SKM-1 (cell line): ENCODE results near the gene THBS1.

Source experiments
- DNase-seq: peaks from one replicate; lab custom pipeline; 2025; ENCODE audit not compliant: unreplicated experiment; lab: John Stamatoyannopoulos, UW

The THBS1 gene

DNA sequence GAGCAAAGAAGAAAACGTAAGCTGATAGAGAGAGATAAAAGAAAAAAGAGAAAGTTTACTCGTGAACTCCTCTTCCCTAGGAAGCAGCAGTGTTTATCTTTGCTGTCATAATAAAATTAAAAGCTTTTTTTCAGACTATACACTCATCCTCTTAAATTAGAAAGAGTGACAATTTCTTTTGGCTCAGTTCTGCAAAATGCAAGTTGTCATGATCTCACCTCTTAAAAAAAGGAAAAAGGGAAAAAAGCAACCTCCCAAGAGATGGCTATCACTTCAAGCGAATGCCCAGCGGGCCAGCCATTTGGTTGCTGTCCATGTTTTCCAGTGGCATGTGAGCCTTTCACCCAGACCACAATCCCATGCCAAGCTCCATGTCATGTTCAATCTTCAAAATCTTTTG lies 7.0 kb upstream of the THBS1 start:
- DNase-seq, result no peak

DNA sequence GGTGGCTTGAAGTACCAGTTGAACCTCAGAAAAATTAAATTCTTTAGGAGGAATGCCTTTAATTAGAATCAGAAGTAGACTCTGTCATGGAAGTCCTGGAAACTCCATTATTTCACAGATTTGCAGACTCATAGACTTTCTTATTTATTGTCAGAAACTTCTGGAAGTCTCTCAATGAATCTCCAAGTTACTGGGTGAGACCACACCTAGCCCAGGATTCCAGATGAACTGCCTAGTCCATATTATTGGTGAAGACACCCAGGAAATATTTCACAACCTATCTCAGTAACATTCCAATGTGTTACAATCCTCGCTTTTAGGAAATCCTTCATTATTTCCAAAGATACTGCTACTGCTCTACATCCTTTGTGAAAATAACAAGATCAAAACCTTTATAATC lies 6.5 kb upstream of the THBS1 start:
- no peak for DNase-seq

DNA sequence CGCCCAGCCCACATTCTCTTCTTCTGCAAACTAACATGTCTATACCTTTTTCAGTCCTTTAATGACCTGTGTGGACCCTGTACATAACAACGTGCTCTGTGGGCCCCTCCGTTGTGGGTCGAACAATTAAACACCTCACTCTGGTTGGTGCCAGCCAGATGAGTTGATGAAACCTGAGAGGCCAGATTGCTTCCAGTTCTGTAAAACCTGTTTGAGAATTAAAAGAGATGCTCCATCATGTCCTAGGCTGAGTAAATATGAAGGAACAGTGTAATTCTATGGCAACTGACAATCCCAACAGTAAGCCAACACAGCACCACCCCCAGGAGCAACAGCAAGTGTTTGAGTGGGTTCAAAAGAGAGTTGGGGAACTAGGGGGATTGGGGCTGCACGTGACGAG lies 5.7 kb upstream of the THBS1 start:
- no peak for DNase-seq

DNA sequence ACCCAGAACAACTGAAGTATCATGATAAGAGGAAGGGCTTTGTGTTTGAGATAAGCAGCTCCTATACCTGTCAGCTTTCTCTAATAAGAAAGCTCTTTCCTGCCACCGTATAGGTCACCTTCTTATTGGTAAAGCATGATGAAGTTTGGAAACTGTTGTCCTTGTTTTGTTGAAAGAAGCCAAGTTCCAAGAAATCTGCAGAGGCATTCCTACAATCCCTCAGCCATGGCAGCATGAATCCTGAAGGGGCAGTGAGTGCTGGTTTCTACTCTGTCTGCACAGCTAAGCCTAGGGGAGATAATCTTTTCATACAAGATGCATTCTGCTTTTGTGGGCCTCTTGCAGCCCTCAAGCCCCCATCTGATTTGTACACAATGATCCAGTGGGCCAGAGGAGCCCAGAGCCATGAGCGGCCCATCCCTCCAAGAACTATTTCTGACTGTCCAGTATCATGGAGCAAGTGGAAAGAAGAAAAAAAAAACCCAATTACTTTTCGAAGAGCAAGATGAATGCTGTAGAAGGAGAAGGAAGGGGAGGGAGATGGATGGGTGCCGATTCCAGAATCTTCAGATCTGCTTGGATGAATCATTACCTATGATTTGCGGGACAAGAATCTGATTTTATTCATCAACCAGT lies 1.9 kb upstream of the THBS1 start:
- DNase-seq, result no peak

DNA sequence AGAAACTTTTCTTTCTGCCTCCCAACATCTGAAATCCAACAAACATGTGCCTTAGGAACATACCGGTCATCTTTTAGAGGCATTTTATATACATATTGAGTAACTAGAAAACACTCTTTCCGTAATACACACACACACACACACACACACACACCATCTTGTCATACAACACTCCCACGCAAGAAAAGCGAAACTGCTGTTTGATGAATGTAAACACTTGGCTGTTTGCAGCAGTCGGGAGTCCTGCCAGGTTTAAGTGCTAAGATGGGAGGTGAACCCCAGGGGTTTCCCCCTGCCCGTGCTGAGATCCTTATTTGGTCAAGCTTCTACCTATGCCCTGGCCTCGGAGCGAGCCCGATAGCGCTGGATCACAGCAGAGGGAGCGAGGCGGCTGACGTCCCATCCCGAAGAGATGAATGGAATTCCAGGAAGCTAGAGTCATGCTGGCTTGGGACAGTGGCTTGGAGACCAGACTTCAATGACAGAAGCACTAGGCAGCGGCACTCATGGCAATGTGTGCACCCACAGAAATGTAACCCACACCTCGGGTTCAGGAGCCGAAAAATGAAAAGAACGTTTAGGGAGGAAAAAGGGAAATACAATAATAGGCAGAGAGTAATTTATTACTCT lies 1.3 kb upstream of the THBS1 start:
- no peak for DNase-seq

DNA sequence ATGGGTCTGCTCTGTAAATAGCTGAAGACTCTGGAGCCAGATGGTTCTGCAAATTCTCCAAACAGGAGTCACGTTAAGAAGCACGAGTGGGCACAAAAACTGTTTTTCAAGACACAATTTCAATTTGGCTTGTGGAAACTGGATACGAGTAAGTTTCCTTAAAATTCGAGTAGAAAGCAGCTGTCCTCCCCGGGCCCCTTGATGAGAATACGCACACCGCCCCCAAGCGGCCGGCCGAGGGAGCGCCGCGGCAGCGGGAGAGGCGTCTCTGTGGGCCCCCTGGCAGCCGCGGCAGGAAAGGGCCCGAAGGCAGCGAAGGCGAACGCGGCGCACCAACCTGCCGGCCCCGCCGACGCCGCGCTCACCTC lies 778 bp upstream of the THBS1 start:
- DNase-seq, result peak; percentile 67

DNA sequence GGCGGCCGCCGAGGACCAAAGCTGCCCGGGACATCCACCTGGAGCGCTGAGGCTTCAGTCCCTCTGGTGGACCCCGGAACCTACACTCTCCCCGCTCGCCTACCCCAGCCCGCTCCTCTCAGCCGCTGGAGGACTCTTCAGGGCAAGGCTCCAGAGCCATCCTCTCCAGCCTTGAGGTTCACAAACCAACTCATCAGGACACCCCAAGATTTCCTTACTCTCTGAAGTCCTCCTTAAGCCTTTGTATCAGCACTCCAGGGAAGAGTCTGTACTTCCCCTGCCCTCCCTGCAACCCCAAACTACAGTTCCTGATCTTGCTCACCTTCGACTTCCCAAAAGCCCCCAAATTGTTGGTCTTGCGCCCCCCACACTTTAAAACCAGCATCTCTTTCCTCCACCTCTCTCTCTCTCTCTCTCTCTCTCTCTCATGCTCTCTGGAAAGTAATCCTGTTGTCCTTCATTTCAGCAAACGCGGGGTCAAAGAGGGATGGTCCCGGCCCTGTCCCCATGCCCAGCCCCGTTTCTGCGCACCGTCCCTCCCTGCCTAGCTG lies 438 bp downstream of the THBS1 start:
- no peak for DNase-seq

DNA sequence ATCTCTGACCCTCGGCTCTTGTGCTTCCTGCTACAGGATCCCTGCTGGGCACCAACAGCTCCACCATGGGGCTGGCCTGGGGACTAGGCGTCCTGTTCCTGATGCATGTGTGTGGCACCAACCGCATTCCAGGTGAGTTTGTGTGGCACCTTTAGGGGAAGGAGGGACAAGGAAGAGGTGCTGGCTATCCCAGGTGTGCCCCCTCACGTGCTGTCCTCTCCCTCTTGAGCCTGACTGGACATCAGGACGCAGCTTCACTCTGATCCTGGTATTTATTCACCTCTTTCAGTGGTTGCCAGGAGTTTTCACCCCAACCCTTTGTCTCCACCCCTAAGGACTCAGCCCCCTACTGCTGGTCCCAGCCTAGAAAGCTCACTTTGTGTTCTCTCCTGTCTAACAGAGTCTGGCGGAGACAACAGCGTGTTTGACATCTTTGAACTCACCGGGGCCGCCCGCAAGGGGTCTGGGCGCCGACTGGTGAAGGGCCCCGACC lies 960 bp downstream of the THBS1 start:
- peak; percentile 5 for DNase-seq

DNA sequence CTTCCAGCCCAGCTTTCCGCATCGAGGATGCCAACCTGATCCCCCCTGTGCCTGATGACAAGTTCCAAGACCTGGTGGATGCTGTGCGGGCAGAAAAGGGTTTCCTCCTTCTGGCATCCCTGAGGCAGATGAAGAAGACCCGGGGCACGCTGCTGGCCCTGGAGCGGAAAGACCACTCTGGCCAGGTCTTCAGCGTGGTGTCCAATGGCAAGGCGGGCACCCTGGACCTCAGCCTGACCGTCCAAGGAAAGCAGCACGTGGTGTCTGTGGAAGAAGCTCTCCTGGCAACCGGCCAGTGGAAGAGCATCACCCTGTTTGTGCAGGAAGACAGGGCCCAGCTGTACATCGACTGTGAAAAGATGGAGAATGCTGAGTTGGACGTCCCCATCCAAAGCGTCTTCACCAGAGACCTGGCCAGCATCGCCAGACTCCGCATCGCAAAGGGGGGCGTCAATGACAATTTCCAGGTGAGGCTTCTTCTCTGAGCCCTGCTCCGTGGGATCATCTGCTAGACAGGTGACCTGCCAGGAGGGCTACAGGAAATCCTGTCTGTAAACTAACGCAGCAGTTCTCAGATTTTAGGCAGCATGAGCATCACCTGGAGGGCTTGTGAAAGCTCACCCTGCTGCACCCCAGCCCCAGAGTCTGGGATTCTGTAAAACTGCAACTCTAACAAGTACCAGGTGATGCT lies 1.6 kb downstream of the THBS1 start:
- DNase-seq, result no peak

DNA sequence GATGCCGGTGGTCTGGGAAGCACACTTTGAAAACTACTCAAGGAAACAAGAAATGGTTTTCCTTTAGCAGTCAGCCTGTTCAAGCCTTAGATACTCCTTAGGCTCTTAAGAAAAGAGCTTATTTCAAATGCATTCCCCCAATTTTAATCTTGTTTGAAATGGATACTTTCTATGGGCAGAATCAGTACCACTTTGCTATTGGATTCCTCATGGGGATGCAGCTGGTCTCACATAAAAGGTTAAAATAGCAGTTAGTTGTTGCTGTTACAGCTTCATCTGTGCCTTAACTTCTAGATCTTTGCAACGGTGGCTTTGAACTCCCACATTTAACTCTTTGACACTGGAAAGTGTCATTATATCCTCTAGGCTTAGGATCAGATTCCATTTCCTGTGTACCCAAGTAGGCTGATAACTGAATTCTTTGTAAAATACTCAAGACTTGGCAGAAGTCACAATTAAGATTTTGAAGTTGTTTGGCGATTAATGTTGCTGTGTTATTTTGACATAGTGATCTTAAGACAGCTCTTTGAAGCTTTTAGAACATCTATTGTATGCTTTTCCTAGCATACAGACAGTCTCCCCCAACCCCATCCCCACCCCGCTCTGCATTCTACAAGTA lies 2.2 kb downstream of the THBS1 start:
- DNase-seq, result no peak

DNA sequence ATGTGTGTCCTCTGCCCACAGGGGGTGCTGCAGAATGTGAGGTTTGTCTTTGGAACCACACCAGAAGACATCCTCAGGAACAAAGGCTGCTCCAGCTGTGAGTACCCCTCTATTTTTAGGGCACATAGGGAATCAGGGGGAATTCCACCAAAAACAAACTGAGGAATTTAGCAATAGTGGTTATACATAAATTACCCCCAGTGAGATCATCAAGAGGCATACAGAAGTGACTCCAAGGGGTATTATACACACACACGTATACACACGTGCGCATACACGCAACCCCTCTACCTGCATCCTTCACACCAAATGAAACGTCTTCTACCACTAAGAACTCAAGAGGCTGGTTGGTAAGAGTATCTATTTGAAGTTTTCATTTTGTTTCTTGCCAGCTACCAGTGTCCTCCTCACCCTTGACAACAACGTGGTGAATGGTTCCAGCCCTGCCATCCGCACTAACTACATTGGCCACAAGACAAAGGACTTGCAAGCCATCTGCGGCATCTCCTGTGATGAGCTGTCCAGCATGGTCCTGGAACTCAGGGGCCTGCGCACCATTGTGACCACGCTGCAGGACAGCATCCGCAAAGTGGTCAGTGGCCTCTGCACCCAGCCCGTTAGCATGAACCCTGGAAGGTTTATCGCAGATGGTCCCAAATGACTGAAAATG lies 2.9 kb downstream of the THBS1 start:
- DNase-seq, result no peak

DNA sequence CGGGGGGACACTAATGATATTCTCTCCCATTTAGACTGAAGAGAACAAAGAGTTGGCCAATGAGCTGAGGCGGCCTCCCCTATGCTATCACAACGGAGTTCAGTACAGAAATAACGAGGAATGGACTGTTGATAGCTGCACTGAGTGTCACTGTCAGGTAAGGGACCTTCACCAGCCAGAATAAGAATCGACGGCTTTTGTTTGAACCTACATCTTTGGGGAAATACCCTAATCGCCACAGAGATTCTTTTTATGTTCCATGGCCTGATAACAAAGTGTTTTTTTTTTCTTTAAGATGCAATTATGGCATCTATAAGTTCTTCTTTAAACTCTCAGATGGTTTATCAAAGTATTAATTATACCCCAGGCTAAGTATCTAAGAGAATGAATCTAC lies 3.4 kb downstream of the THBS1 start:
- no peak for DNase-seq

DNA sequence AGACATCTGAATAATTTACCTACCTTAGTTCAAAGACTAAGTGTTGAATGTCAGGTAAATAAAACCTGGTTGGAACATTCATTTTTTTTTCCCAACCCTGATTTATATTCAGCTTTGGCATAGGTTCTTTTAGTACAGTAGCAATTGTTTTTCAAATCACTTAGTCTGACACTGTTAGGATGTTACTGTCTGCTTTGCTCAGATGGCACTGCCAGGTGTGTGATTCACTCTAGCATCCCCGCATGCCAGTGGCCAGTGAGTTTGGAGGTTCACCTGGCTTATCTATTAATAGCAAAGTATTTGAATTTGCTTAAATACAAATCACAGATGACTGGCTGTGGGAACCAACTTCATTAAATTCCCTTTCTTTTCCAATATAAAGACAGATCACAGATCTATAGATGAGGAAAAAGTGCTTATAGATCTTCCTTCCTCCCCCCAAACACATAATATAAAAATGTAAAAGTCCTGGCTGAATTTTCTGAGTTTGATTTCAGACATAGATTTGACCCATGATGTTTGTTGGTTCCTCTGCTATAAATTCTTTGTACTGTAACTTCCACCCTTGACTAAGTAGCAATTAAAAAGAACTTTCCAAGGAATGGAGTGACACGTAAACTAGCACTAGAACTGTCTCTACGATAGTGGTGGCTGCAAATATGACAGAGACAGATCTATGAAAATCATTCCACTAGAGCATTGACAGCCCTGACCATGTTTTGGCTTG lies 3.9 kb downstream of the THBS1 start:
- no peak for DNase-seq

DNA sequence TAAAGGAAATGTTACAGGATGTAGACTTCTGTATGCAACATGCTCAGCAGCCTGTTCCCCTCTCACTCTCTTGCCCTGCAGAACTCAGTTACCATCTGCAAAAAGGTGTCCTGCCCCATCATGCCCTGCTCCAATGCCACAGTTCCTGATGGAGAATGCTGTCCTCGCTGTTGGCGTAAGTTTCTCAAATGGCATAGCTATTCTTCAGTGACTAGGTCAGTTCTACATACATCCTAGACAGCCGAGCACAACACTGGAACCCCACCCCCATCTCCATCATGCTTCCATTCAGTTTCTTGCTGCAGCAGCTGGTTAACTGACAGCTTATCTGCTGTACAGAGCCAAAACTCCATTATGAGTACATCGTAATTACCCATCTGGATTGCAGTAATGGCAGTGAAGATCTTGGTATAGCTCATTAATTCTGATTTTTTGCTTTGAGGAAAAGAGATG lies 4.5 kb downstream of the THBS1 start:
- DNase-seq, result no peak

DNA sequence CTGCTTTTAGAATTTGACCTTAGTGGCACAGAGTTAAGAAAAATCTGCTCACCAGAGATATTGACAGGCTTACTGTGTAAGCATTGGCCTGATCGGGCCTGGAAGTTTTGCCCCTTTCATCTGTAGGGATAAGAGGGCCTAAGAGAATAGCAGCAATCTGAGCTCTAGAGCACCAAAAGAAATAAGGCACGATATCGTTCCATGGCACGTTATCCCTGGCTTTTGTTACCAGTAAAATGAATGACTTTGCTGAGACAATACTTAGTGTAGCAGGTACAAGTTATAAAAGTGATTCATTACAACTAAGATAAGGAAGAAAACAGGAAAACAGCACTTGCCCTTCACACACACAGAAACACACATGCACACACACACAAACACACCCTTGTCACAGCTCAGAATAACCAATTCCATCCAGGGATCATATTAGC lies 5.0 kb downstream of the THBS1 start:
- no peak for DNase-seq

DNA sequence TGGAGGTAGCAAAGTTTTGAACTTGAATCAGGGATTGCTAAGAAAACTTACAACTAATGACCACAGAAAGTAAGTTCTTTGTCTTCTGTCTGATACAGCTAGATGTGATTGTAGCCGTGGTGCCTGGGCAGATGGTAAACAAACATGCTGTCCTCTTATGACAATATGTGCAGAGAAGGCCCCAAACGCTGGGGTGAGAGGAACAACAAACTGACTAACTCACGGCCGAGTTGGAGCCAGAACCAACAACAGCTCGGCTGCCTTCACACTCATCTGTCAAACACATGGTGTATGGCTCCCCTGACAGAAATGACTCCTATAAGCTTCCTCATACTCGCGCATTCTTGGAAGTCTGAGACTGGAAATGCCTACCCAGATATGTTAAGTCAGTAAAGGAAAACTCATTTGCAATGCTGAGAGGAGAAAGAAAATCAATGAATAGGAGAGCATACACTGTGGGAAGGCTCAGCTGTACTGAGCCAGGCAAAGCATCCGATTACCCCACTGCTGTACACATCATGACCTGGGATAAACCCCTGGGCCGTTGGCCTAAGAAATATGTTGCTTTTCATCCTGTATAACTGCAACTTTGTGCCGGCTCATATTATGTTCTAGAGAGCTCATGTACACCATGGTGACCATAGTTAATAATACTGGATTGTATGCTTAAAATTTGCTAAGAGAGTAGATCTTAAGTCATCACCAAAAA lies 5.7 kb downstream of the THBS1 start:
- DNase-seq, result no peak

DNA sequence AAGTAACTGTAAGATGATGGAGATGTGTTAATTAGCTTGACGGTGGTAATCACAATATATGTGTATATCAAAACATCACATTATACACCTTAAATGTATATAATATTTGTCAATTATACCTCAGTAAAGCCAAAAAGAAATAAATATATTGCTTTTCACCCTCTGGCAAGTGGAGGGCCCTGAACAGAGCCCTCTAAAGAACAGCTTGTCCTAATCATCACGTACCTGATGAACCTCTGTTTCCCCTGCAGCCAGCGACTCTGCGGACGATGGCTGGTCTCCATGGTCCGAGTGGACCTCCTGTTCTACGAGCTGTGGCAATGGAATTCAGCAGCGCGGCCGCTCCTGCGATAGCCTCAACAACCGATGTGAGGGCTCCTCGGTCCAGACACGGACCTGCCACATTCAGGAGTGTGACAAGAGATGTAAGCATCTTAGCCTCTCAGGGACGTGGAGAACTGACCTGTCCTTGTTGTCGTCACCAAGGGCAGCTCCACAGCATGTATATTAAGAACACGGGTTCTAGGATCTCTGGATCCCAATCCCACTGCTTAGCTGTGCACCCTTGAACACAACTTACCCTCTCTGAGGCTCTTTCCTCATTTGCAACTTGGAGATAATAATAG lies 6.3 kb downstream of the THBS1 start:
- no peak for DNase-seq

DNA sequence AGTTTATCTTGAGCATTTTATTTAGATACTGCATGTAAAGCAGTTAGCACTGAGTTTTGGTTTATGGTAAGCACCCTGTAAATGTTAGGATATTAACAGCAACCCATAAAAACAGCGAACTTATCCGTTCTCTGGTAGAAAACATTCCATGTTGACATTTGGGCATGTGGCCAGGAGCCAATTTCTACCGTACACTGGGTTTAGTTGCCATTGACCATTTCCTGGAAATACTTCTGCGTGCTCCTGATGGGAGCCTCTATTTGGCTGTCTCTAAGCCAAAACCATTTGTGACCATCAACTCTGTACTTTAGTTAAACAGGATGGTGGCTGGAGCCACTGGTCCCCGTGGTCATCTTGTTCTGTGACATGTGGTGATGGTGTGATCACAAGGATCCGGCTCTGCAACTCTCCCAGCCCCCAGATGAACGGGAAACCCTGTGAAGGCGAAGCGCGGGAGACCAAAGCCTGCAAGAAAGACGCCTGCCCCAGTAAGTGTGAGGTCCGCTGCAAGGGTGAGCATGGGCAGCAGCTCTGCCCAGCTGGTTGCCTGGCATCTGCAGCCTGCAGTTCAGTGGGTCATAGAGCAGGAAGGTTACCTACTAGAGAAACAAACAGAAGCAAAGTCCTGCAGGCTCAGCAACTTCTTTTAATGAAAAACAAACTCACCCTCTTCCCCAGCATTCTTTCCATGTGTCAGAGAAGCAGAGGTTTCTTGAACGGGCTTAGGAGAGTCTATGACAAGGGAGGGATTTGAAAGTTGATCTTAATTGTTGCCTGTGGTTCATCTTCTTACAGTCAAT lies 7.1 kb downstream of the THBS1 start:
- no peak for DNase-seq
